IPS-11a (cell line): ENCODE measurements around the gene SLC9A9.

Experiments used
- H3K4me3 ChIP-seq: one replicate; pipeline ENCODE4 v1.5.1; 2013; ENCODE audit warnings: low read depth, low read length, control low read depth

SLC9A9 gene

GRCh38 chr3:143237077-143237627, 611.1 kb downstream of the SLC9A9 start:
- no peak overlapping the region for H3K4me3 ChIP-seq

GRCh38 chr3:143236226-143236964, 611.9 kb downstream of the SLC9A9 start:
- no peak overlapping the region for H3K4me3 ChIP-seq

GRCh38 chr3:143235614-143236204, 612.6 kb downstream of the SLC9A9 start:
- H3K4me3 ChIP-seq, result no peak overlapping the region

- no peak overlapping the region for H3K4me3 ChIP-seq
Measured at GRCh38 chr3:143234526-143234925, 613.7 kb downstream of the SLC9A9 start.

DNA sequence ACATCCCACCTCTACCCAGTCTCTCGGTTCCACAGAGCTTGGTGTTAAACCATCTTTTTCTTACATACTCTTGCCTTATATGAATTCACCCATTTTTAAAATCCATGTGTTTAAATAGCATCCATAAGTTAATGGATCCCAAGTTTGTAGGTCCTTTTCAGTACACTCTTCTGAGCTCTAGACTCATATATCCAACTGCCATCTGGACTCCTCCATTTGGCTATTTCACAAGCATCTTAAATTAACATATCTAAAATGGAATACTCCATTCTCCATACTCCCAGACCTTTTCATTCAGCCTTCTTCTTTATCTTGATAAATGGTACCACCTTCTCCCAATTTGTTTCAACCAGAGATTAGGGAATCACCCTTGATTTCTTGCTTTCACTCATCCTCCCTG, 615.3 kb downstream of the SLC9A9 start:
- no peak overlapping the region for H3K4me3 ChIP-seq

DNA sequence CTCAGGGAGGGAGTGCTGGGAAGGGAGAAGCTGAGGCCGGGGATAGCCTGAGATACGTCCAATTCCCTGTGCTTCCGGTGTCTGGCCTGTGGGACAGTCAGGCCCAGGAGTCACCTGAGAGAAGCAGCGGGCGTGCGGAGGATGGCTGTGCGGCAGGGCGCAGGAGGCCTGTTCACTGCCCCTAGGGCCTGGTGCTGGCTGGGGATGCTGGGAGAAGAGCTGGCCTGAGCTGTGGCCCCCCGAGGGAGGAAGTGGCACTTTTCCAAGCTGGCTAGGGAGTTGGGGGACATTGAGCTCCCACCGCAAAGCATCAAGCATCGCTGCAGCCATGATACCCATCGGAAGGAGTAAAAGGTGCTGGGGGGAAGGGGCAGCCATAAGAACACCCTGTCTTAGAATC, 619.9 kb downstream of the SLC9A9 start:
- no peak overlapping the region for H3K4me3 ChIP-seq

DNA sequence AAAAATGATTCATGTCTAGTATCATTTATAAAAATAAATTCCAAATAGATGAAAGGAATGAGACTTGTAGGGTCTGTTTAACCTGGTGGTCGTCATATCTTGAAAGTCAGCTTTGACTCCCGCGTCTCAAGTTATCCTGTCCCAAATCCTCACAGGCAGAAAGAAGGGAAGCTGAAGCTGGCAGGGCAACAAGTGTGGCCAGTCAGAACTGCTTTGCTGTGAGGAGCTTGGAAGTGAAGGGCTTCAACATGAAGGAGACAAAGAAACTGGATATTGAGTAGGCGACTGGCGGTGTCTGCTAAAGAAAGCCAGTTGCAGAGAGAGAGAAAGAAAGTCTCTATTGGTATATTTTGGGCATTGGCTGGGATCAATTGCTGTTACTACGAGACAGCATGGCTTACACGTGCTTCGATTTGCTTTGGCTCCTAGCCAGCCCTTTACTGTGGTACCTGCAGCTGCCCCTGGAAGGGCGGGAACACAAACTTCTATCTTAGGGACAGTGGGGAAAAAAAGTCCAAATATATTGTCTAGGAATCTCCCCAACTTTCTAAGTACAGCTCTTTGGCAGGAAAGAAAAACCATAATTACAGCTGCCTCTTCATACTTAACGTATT, 621.5 kb downstream of the SLC9A9 start:
- no peak overlapping the region for H3K4me3 ChIP-seq

DNA sequence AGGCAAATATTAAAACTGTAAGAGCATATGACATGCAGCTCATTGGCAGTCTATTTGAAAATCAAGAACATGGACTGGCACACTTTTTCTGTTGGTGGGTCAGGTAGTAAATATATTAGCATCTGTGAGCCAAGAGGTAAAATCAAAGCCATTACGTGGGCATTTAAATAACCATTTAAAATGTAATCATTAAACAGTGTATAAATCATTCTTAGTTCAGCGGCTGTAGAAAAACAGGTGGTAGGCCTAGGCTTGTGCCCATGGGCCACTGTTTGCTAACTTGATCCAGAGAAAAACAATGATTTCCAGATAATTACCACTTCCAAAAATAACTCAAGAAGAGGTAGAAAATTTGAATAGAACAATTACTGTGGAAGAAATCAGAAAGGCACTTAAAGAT, 623.6 kb downstream of the SLC9A9 start:
- no peak overlapping the region for H3K4me3 ChIP-seq

- H3K4me3 ChIP-seq, result no peak overlapping the region
Measured at GRCh38 chr3:143222981-143223380, 625.3 kb downstream of the SLC9A9 start.

DNA sequence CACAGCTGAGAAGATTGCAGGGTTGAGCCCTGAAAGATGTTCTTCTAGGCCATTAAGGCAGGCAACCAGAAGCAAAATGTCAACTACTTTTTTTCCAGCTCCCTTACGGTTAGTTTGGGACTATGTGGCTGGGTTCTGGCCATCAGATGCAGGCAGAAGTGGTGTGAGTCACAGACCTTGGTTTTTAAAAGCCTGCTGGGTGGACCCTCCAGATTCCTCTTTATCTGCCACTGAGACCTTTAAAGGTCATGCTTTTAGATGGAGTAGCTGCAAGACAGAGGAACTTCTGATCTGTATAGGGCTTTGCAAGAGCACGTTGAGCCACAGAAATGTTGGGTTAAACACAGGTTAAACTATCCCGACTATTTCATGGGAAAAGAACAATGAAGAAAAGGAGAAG, 625.8 kb downstream of the SLC9A9 start:
- H3K4me3 ChIP-seq, result no peak overlapping the region

GRCh38 chr3:143221446-143221845, 626.8 kb downstream of the SLC9A9 start:
- no peak overlapping the region for H3K4me3 ChIP-seq

DNA sequence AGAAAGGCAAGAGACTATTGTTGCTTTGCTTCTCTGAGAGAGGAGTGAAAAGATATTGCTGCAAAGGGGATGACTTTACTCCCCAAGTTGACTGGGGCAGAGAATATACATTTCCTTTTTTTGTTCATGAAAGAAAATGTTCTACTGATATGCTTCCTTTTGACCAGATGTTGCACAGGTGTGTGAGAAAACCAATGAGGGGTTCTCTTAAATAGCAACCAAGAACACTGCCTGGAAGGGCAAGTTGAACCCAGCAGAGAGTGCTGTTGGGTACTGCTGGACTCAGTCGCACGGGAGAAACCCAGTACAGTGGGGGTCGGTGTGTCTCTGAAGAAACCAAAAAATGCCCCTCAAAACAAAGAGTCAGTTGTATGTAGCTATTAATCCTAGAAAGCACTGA, 627.5 kb downstream of the SLC9A9 start:
- H3K4me3 ChIP-seq, result no peak overlapping the region

DNA sequence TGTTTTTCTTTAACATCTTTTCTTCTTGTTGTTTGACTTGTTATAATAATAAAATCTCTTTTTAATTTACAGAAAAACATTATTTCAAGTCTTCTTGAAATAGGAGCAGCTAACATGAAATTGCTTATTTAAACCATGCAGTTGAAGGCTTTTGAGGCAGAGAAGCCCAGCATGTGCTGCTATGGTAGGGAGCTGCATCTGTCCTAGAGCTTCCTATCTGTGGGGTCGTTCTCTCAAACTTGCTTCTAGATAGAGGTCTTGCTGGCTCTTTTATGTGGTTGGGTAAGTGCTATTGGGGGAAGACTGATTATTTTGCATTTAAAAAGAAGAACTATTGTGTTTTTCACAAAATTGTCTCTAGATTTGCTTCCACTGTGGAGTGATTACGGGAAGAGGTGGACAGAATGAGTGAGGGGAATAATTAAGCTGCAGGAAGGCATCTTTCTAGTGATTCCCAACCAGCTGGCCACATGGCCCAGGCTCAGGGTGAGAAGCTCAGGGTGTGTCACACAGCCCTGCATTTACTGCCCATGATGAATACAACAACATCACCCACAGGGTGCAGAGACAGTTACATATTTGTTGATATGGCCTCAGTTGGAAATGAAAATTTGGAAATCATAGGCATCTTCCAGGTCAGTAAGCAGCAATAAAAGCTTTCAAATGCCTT, 630.0 kb downstream of the SLC9A9 start:
- no peak overlapping the region for H3K4me3 ChIP-seq

- no peak overlapping the region for H3K4me3 ChIP-seq
Measured at GRCh38 chr3:143217283-143217682, 631.0 kb downstream of the SLC9A9 start.

GRCh38 chr3:143216709-143217182, 631.5 kb downstream of the SLC9A9 start:
- H3K4me3 ChIP-seq, result no peak overlapping the region
